Measurements from ENCODE around the gene KIF19.

Gene KIF19

GRCh38 chr17:74342224-74342623 is 16.2 kb downstream of the KIF19 start:
- no peak for DNase-seq (ENCODE audit: low spot score)

GRCh38 chr17:74343121-74343520 is 17.1 kb downstream of the KIF19 start:
- DNase-seq (ENCODE audit: low spot score) = no peak

GRCh38 chr17:74343526-74344284 is 17.7 kb downstream of the KIF19 start:
- DNase-seq (ENCODE audit: low spot score) = no peak

- DNase-seq (ENCODE audit: low spot score) = no peak
Measured at GRCh38 chr17:74344658-74345057, 18.6 kb downstream of the KIF19 start.

GRCh38 chr17:74345433-74346241 is 19.6 kb downstream of the KIF19 start:
- no peak for DNase-seq (ENCODE audit: low spot score)

- DNase-seq (ENCODE audit: low spot score) = no peak
Measured at GRCh38 chr17:74347646-74348045, 21.6 kb downstream of the KIF19 start.

- no peak for DNase-seq (ENCODE audit: low spot score)
Measured at GRCh38 chr17:74349120-74349519, 23.1 kb downstream of the KIF19 start.

- DNase-seq (ENCODE audit: low spot score) = no peak
Measured at GRCh38 chr17:74350486-74350885, 24.5 kb downstream of the KIF19 start.

- no peak for DNase-seq (ENCODE audit: low spot score)
Measured at GRCh38 chr17:74351552-74352210, 25.7 kb downstream of the KIF19 start.

GRCh38 chr17:74353446-74354060 is 27.5 kb downstream of the KIF19 start:
- no peak for DNase-seq (ENCODE audit: low spot score)

GRCh38 chr17:74354123-74354522 is 28.1 kb downstream of the KIF19 start:
- DNase-seq (ENCODE audit: low spot score) = peak; percentile 68

- DNase-seq (ENCODE audit: low spot score) = no peak
Measured at GRCh38 chr17:74354561-74354960, 28.5 kb downstream of the KIF19 start.

GRCh38 chr17:74355065-74355464 is 29.0 kb downstream of the KIF19 start:
- no peak for DNase-seq (ENCODE audit: low spot score)

GRCh38 chr17:74356646-74357465 is 30.8 kb downstream of the KIF19 start:
- no peak for DNase-seq (ENCODE audit: low spot score)

- no peak for DNase-seq (ENCODE audit: low spot score)
Measured at GRCh38 chr17:74357466-74357809, 31.4 kb downstream of the KIF19 start.

GRCh38 chr17:74358697-74359096 is 32.7 kb downstream of the KIF19 start:
- no peak for DNase-seq (ENCODE audit: low spot score)

GRCh38 chr17:74359916-74360315 is 33.9 kb downstream of the KIF19 start:
- DNase-seq (ENCODE audit: low spot score) = no peak

- no peak for DNase-seq (ENCODE audit: low spot score)
Measured at GRCh38 chr17:74360899-74361229, 34.8 kb downstream of the KIF19 start.

- DNase-seq (ENCODE audit: low spot score) = no peak
Measured at GRCh38 chr17:74361230-74362068, 35.4 kb downstream of the KIF19 start, which contains the start of gene BTBD17. BTBD17 (minus strand) TSS chr17:74361868; CDS start chr17:74361819, 49 bp downstream.

GRCh38 chr17:74362069-74362405 is 36.0 kb downstream of the KIF19 start:
- DNase-seq (ENCODE audit: low spot score) = no peak

Measured in NAMALWA (cell line).